Panc1 (cell line): Measurements from ENCODE around the gene TADA2B. TPM values are rescaled to one million over a fixed set of nuclear protein-coding genes. Genes with fewer than 3 reads are reported as not detected.

ENCODE experiments used
- ATAC-seq: fragments of 200-7000 bp; cut with Tn5 transposase; 2 replicates; pipeline ENCODE4 v1.9.1; 2020; ENCODE audit warnings: mild to moderate bottlenecking, moderate library complexity
- BruUV-seq: library from RNA; stranded (reverse); fragments of 400-500 nt; replicated peaks from 2 replicates; lab custom pipeline; 2021; lab: Mats Ljungman, UMichigan
- CTCF ChIA-PET: fragments of 300-600 bp; sonication (Branson Sonifier 250); formaldehyde crosslinking; loops from one replicate; lab custom pipeline; 2022; ENCODE audit warnings: antibody characterized with exemption; lab: Charles Lee
- POLR2A ChIA-PET: fragments of 300-600 bp; sonication (Branson Sonifier 250); formaldehyde crosslinking; loops from one replicate; lab custom pipeline; 2022; ENCODE audit warnings: antibody characterized with exemption; lab: Charles Lee
- DNase-seq: peaks from one replicate; pipeline ENCODE4 v3.0.0-alpha.2; 2010; ENCODE audit warnings: low read depth, low spot score
- H3K27ac ChIP-seq: 2 replicates; pipeline ENCODE4 v1.5.1; 2011; ENCODE audit warnings: mild to moderate bottlenecking, low read length, inconsistent platforms
- H3K27me3 ChIP-seq: fragments of 200-500 bp; sonication (Bioruptor generic); 2 replicates; pipeline ENCODE4 v1.6.0; 2014; ENCODE audit warnings: low read length, inconsistent platforms; ENCODE audit not compliant: control insufficient read depth, insufficient read depth
- H3K36me3 ChIP-seq: fragments of 200-500 bp; sonication (Bioruptor generic); 2 replicates; pipeline ENCODE4 v1.5.1; 2014; ENCODE audit warnings: inconsistent platforms, mild to moderate bottlenecking, low read length, moderate library complexity; ENCODE audit not compliant: control insufficient read depth, insufficient read depth
- H3K4me1 ChIP-seq: 2 replicates; pipeline ENCODE4 v1.5.1; 2011; ENCODE audit warnings: inconsistent platforms, mild to moderate bottlenecking, low read length, moderate library complexity; ENCODE audit not compliant: control insufficient read depth, insufficient read depth
- H3K4me3 ChIP-seq, 2 experiments: 2 replicates each; pipeline ENCODE4 v1.5.1; 2011 to 2012; ENCODE audit warnings: low read depth in 2 of 2, low read length in 2 of 2, mild to moderate bottlenecking in 2 of 2, inconsistent platforms in 1 of 2, moderate library complexity in 1 of 2
- H3K9me3 ChIP-seq: fragments of 200-500 bp; sonication (Bioruptor generic); 2 replicates; pipeline ENCODE4 v1.5.1; 2014; ENCODE audit warnings: low read depth, mild to moderate bottlenecking, inconsistent platforms, low read length, moderate library complexity; ENCODE audit not compliant: control insufficient read depth, insufficient read depth
- POLR2AphosphoS5 ChIP-seq: IDR thresholded peaks from 2 replicates; pipeline ENCODE4 v1.6.1; 2012; ENCODE audit warnings: mild to moderate bottlenecking, low read depth, low read length, moderate library complexity
- SIN3A ChIP-seq: IDR thresholded peaks from 2 replicates; pipeline ENCODE4 v1.6.1; 2012; ENCODE audit warnings: low read depth, mild to moderate bottlenecking, low read length, moderate library complexity, borderline replicate concordance; ENCODE audit not compliant: insufficient read depth
- TCF7L2 ChIP-seq: IDR thresholded peaks from 2 replicates; pipeline ENCODE4 v1.6.1; 2011; ENCODE audit warnings: mild to moderate bottlenecking, low read depth, low read length, inconsistent platforms
- in situ Hi-C: cut with HindIII; loops from 2 replicates; pipeline ENCODE4 v1.10.0; 2016; ENCODE audit warnings: low sequenced_read_pairs, low pct_unique_long_range_greater_than_20kb
- intact Hi-C: fragments of 100-400 bp; cut with micrococcal nuclease; formaldehyde crosslinking; loops from one replicate; pipeline ENCODE4 v1.10.0; 2022; ENCODE audit not compliant: unreplicated experiment
- total RNA-seq: library from RNA; stranded (reverse); gene quantifications from one replicate; pipeline ENCODE4 v1.2.1, GENCODE V29; 2021; ENCODE audit not compliant: unreplicated experiment
- TF ChIP-seq, protein P1 (sequence below), 2 experiments: IDR thresholded peaks; 2 replicates each; pipeline ENCODE4 v1.6.1; 2011 to 2012; ENCODE audit warnings: low read depth in 2 of 2, control low read depth in 1 of 2, low read length in 1 of 2, mild to moderate bottlenecking in 1 of 2, moderate library complexity in 1 of 2; ENCODE audit not compliant: insufficient read depth in 1 of 2
- TF ChIP-seq, protein P2 (sequence below): fragments of 450-650 bp; IDR thresholded peaks from 2 replicates; pipeline ENCODE4 v1.5.1; 2017; ENCODE audit warnings: mild to moderate bottlenecking

Gene TADA2B
- total RNA-seq, 1 experiment from 2014 or later = 17.6 TPM

DNA sequence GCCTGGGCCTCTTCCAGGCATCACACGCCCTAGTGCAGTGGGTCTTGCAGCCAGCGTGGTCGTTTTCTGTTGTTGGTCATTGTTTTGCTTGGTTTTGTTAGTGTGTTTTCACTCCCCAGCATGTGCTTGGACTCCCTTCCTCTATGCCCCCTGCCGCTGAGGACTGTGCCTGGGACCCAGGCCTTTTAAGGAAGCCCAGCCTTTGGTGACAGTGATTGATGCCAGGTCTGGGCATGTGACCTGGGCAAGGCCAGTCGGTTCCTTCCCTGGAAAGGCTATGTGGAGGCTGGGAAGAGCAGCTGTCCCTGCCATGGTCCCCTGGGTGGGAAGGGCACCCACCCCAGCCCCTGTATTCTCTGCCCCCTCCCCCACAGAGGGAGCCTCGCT lies 33.5 kb downstream of the TADA2B start:
- Histone ChIP-seq H3K4me3 (no peak overlapping the region), H3K9me3 (no peaks in the 10 kb centered on the region), H3K36me3 (no peaks in the 10 kb centered on the region), H3K27ac (no peak overlapping the region), H3K4me1 (no peaks in the 10 kb centered on the region), H3K27me3 (no peaks in the 10 kb centered on the region)
- intact Hi-C loops (no loop called here), in situ Hi-C loops (no loop called here)
- BruUV-seq = no TSS peak
- ATAC-seq (no peak), DNase-seq (no peak)
- CTCF ChIA-PET = no interaction called here
- POLR2A ChIA-PET = interaction anchor here (0.6 kb wide), 1 partner anchor 166 kb away, joined by 3 read pairs; no protein-coding TSS in a partner anchor
- TF ChIP-seq SIN3A (no peak), POLR2AphosphoS5 (no peak), TCF7L2 (no peak)
- TF ChIP-seq, protein P1, sequence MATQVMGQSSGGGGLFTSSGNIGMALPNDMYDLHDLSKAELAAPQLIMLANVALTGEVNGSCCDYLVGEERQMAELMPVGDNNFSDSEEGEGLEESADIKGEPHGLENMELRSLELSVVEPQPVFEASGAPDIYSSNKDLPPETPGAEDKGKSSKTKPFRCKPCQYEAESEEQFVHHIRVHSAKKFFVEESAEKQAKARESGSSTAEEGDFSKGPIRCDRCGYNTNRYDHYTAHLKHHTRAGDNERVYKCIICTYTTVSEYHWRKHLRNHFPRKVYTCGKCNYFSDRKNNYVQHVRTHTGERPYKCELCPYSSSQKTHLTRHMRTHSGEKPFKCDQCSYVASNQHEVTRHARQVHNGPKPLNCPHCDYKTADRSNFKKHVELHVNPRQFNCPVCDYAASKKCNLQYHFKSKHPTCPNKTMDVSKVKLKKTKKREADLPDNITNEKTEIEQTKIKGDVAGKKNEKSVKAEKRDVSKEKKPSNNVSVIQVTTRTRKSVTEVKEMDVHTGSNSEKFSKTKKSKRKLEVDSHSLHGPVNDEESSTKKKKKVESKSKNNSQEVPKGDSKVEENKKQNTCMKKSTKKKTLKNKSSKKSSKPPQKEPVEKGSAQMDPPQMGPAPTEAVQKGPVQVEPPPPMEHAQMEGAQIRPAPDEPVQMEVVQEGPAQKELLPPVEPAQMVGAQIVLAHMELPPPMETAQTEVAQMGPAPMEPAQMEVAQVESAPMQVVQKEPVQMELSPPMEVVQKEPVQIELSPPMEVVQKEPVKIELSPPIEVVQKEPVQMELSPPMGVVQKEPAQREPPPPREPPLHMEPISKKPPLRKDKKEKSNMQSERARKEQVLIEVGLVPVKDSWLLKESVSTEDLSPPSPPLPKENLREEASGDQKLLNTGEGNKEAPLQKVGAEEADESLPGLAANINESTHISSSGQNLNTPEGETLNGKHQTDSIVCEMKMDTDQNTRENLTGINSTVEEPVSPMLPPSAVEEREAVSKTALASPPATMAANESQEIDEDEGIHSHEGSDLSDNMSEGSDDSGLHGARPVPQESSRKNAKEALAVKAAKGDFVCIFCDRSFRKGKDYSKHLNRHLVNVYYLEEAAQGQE (IDR thresholded peaks at IDR 0.05; ENCODE audit: insufficient read depth in 1 of 2, low read depth in 2 of 2, low read length in 1 of 2) = no peak
- TF ChIP-seq, protein P2, sequence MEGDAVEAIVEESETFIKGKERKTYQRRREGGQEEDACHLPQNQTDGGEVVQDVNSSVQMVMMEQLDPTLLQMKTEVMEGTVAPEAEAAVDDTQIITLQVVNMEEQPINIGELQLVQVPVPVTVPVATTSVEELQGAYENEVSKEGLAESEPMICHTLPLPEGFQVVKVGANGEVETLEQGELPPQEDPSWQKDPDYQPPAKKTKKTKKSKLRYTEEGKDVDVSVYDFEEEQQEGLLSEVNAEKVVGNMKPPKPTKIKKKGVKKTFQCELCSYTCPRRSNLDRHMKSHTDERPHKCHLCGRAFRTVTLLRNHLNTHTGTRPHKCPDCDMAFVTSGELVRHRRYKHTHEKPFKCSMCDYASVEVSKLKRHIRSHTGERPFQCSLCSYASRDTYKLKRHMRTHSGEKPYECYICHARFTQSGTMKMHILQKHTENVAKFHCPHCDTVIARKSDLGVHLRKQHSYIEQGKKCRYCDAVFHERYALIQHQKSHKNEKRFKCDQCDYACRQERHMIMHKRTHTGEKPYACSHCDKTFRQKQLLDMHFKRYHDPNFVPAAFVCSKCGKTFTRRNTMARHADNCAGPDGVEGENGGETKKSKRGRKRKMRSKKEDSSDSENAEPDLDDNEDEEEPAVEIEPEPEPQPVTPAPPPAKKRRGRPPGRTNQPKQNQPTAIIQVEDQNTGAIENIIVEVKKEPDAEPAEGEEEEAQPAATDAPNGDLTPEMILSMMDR = no peak

DNA sequence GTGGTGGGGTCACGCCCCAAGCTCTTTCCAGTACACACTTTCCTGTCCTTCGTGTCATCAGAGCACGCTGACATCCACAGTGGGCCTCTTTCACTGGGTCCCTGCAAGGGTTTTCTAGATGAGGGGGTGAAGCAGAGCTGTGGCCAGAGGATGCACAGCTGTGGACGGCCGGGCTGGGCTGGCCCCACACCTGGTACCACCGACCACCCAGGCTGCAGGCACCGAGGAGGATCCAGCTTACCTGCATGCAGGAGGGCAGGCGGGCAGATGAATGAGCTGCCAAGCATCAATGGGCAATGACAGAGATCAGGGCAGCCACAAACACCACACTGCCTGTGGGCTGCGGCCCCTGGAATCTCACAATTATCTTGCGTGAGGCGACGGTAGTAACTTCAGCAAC lies 34.2 kb downstream of the TADA2B start:
- DNase-seq (no peak), ATAC-seq (no peak)
- Histone ChIP-seq H3K36me3 (no peaks in the 10 kb centered on the region), H3K27me3 (no peaks in the 10 kb centered on the region), H3K27ac (no peak overlapping the region), H3K4me1 (no peaks in the 10 kb centered on the region), H3K9me3 (no peaks in the 10 kb centered on the region), H3K4me3 (no peak overlapping the region)
- intact Hi-C loops (no loop called here), in situ Hi-C loops (no loop called here)
- TF ChIP-seq, protein P1 (IDR thresholded peaks at IDR 0.05; ENCODE audit: insufficient read depth in 1 of 2, low read depth in 2 of 2, low read length in 1 of 2) = no peak
- TF ChIP-seq SIN3A = no peak
- no peak for TF ChIP-seq TCF7L2
- TF ChIP-seq, protein P2 = no peak
- TF ChIP-seq POLR2AphosphoS5 = no peak
- ChIA-PET POLR2A (interaction anchor here (0.6 kb wide), 1 partner anchor 167 kb away, joined by 3 read pairs; no protein-coding TSS in a partner anchor), CTCF (interaction anchor here (0.6 kb wide), 1 partner anchor 10 kb away, joined by 4 read pairs; no protein-coding TSS in a partner anchor)
- no TSS peak for BruUV-seq
